HepG2 (cell line): Measurements from ENCODE around the gene ANXA6. TPM values are rescaled to one million over a fixed set of nuclear protein-coding genes. Genes with fewer than 3 reads are reported as not detected.

Source experiments
- ATAC-seq: fragments of 200-7000 bp; cut with Tn5 transposase; 3 replicates; pipeline ENCODE4 v1.9.1; 2020; ENCODE audit warnings: mild to moderate bottlenecking, moderate library complexity
- BruUV-seq: library from RNA; stranded (reverse); fragments of 400-500 nt; replicated peaks from 2 replicates; lab custom pipeline; 2021; lab: Mats Ljungman, UMichigan
- CTCF ChIA-PET: fragments of 300-600 bp; formaldehyde crosslinking; extraction: SDS; loops from one replicate; lab custom pipeline; 2021; ENCODE audit warnings: low total read pairs, inconsistent platforms, low intra/inter-chr PET ratio; lab: Yijun Ruan, JAX
- POLR2A ChIA-PET: fragments of 350-600 bp; sonication (Branson Sonifier 250); formaldehyde crosslinking; loops from one replicate; lab custom pipeline; 2020; ENCODE audit warnings: antibody characterized with exemption, inconsistent platforms; lab: Yijun Ruan, JAX
- DNase-seq: peaks from one replicate; pipeline ENCODE4 v3.0.0-alpha.2; 2015; ENCODE audit warnings: low spot score
- FAIRE-seq: peaks from 3 replicates; lab custom pipeline; 2011; peaks lifted over from hg19 to GRCh38; lab: Jason Lieb, UNC
- H2AFZ ChIP-seq: one replicate; pipeline ENCODE4 v1.6.1; 2011; ENCODE audit warnings: low read length, inconsistent platforms
- H3K27ac ChIP-seq: fragments of 300-600 bp; 3 replicates; pipeline ENCODE4 v1.8.0; 2011; ENCODE audit warnings: mixed run types, mild to moderate bottlenecking, mixed read lengths, low read length, inconsistent platforms; ENCODE audit not compliant: insufficient read depth; ENCODE audit errors: extremely low read length
- H3K27me3 ChIP-seq, 2 experiments: fragments of 200-600 bp in 1 of 2; 2 replicates in 1 of 2; 3 replicates in 1 of 2; pipeline versions ENCODE4 v1.6.0 to v1.8.0; 2011; ENCODE audit warnings: low read length in 2 of 2, mild to moderate bottlenecking in 2 of 2, moderate library complexity in 2 of 2, inconsistent platforms in 1 of 2; ENCODE audit not compliant: insufficient read depth in 2 of 2, control insufficient read depth in 1 of 2
- H3K36me3 ChIP-seq, 2 experiments: fragments of 200-600 bp in 1 of 2; replicated peaks in 1 of 2; 2 replicates in 1 of 2; 3 replicates in 1 of 2; pipeline versions ENCODE4 v1.5.1 to v1.8.0; 2011; ENCODE audit warnings: low read length in 2 of 2, inconsistent platforms in 1 of 2; ENCODE audit not compliant: insufficient read depth in 2 of 2, control insufficient read depth in 1 of 2
- H3K4me1 ChIP-seq: 2 replicates; pipeline ENCODE4 v1.5.1; 2012; ENCODE audit warnings: low read length, inconsistent platforms; ENCODE audit not compliant: insufficient read depth
- H3K4me2 ChIP-seq: 2 replicates; pipeline ENCODE4 v1.6.0; 2011; ENCODE audit warnings: low read depth, low read length, inconsistent platforms
- H3K4me3 ChIP-seq, 3 experiments: fragments of 200-600 bp in 1 of 3; sonication (generic), shearing (Covaris generic) in 1 of 3; replicated peaks in 1 of 3; 2 replicates each; pipeline ENCODE4 v1.5.1; 2011 to 2016; ENCODE audit warnings: low read length in 3 of 3, inconsistent platforms in 2 of 3, low read depth in 2 of 3, mild to moderate bottlenecking in 2 of 3, control low read depth in 1 of 3, mixed read lengths in 1 of 3; ENCODE audit not compliant: insufficient read depth in 1 of 3
- H3K79me2 ChIP-seq: one replicate; pipeline ENCODE4 v1.6.1; 2011; ENCODE audit warnings: low read length, inconsistent platforms; ENCODE audit not compliant: insufficient read depth
- H3K9ac ChIP-seq: 2 replicates; pipeline ENCODE4 v1.6.0; 2011; ENCODE audit warnings: mild to moderate bottlenecking, low read depth, low read length, inconsistent platforms; ENCODE audit not compliant: insufficient read depth
- H3K9me3 ChIP-seq: 2 replicates; pipeline ENCODE4 v1.5.1; 2012; ENCODE audit warnings: mild to moderate bottlenecking, low read length
- H4K20me1 ChIP-seq: 2 replicates; pipeline ENCODE4 v1.6.0; 2011; ENCODE audit warnings: inconsistent platforms, mild to moderate bottlenecking, low read length, moderate library complexity; ENCODE audit not compliant: insufficient read depth
- KDM5A ChIP-seq: fragments of 200-600 bp; sonication (generic); IDR thresholded peaks from 2 replicates; pipeline ENCODE4 v1.7.0; 2018; ENCODE audit warnings: antibody characterized with exemption, mild to moderate bottlenecking, low read length, borderline replicate concordance
- POLR2A ChIP-seq, 2 experiments: IDR thresholded peaks; 2 replicates each; pipeline ENCODE4 v1.6.1; 2011; ENCODE audit warnings: low read depth in 2 of 2, low read length in 2 of 2, mild to moderate bottlenecking in 1 of 2, moderate library complexity in 1 of 2; ENCODE audit not compliant: insufficient read depth in 1 of 2
- PPARG ChIP-seq: conservative IDR thresholded peaks from 2 replicates; pipeline ENCODE4 v1.6.1; 2016; ENCODE audit warnings: missing biosample characterization, missing genetic modification reagents
- RELA ChIP-seq: sonication (generic); formaldehyde crosslinking; IDR thresholded peaks from 2 replicates; pipeline ENCODE4 v1.4.0; 2020; ENCODE audit warnings: missing genetic modification reagents
- RFXAP ChIP-seq: sonication (generic); formaldehyde crosslinking; IDR thresholded peaks from 2 replicates; pipeline ENCODE4 v1.4.0; 2020; ENCODE audit warnings: missing genetic modification reagents, borderline replicate concordance
- SALL1 ChIP-seq: sonication (generic); formaldehyde crosslinking; IDR thresholded peaks from 2 replicates; pipeline ENCODE4 v1.8.0; 2022; ENCODE audit warnings: mild to moderate bottlenecking, missing genetic modification reagents
- SP4 ChIP-seq: sonication (generic); formaldehyde crosslinking; IDR thresholded peaks from 2 replicates; pipeline ENCODE4 v1.8.1; 2023; ENCODE audit warnings: mild to moderate bottlenecking, missing genetic modification reagents
- SRY ChIP-seq: sonication (generic); formaldehyde crosslinking; IDR thresholded peaks from 2 replicates; pipeline ENCODE4 v1.8.0; 2022; ENCODE audit warnings: mild to moderate bottlenecking, missing genetic modification reagents
- TBP ChIP-seq: sonication (generic); formaldehyde crosslinking; IDR thresholded peaks from 2 replicates; pipeline ENCODE4 v1.5.0; 2020; ENCODE audit warnings: missing genetic modification reagents
- TBX2 ChIP-seq: sonication (generic); formaldehyde crosslinking; IDR thresholded peaks from 2 replicates; pipeline ENCODE4 v1.5.0; 2020; ENCODE audit warnings: missing genetic modification reagents, mild to moderate bottlenecking, borderline replicate concordance
- ZNF124 ChIP-seq: sonication (generic); formaldehyde crosslinking; IDR thresholded peaks from 2 replicates; pipeline ENCODE4 v1.4.0; 2020; ENCODE audit warnings: missing genetic modification reagents
- ZNF333 ChIP-seq: sonication (generic); formaldehyde crosslinking; IDR thresholded peaks from 2 replicates; pipeline ENCODE4 v1.4.0; 2020; ENCODE audit warnings: mild to moderate bottlenecking, missing genetic modification reagents, borderline replicate concordance
- ZNF549 ChIP-seq: sonication (generic); formaldehyde crosslinking; IDR thresholded peaks from 2 replicates; pipeline ENCODE4 v1.5.0; 2020; ENCODE audit warnings: missing genetic modification reagents
- ZNF615 ChIP-seq: sonication (generic); formaldehyde crosslinking; IDR thresholded peaks from 2 replicates; pipeline ENCODE4 v1.5.0; 2020; ENCODE audit warnings: mild to moderate bottlenecking, missing genetic modification reagents, borderline replicate concordance
- WGBS: methylation state at CpG from one replicate; pipeline ENCODE4 v1.1.6; 2017; ENCODE audit warnings: low lambda C conversion rate; 5-methylcytosine and 5-hydroxymethylcytosine counted together
- in situ Hi-C: cut with HindIII; loops from 2 replicates; pipeline ENCODE4 v1.10.0; 2017; ENCODE audit warnings: low pct_unique_long_range_greater_than_20kb; ENCODE audit not compliant: extremely low pct_ligation_motif_present
- intact Hi-C: fragments of 100-400 bp; cut with micrococcal nuclease; formaldehyde crosslinking; loops from one replicate; pipeline ENCODE4 v1.10.0; 2022; ENCODE audit not compliant: unreplicated experiment
- polyA plus RNA-seq, 8 experiments: library from polyadenylated mRNA; depleted of rRNA in 3 of 8; stranded (reverse) in 7 of 8; unstranded in 1 of 8; fragments of >200 nt; fragmentation: Illumina TruSeq in 4 of 8; extraction: Trizol in 4 of 8; gene quantifications; 2 replicates each; pipeline versions ENCODE4 v1.2.1 to v1.2.3, GENCODE V29; 2011 to 2016; ENCODE audit warnings: low read depth in 4 of 8, missing spikeins in 1 of 8, mixed read lengths in 1 of 8; ENCODE audit not compliant: insufficient read depth in 1 of 8
- total RNA-seq, 5 experiments: library from RNA; depleted of rRNA; stranded (reverse); fragments of >200 nt; fragmentation: Illumina TruSeq; extraction: Trizol; gene quantifications; 2 replicates each; pipeline ENCODE4 v1.2.3, GENCODE V29; 2016; ENCODE audit warnings: low read depth in 1 of 5
- TF ChIP-seq, protein P1 (sequence below): sonication (generic); formaldehyde crosslinking; conservative IDR thresholded peaks from 2 replicates; pipeline ENCODE4 v1.4.0; 2020; ENCODE audit warnings: missing genetic modification reagents
- TF ChIP-seq, protein P2 (sequence below): sonication (generic); formaldehyde crosslinking; IDR thresholded peaks from 2 replicates; pipeline ENCODE4 v1.5.1; 2020; ENCODE audit warnings: mild to moderate bottlenecking, missing genetic modification reagents, moderate library complexity
- TF ChIP-seq, protein P3 (sequence below): sonication (generic); formaldehyde crosslinking; conservative IDR thresholded peaks from 2 replicates; pipeline ENCODE4 v1.5.0; 2020; ENCODE audit warnings: missing genetic modification reagents

ANXA6 gene
- total and polyA plus RNA-seq, 2 of the 13 experiments (the other 11 are each of a cell fraction or from before 2014, with no cell fraction given) = 103 to 125 TPM

DNA sequence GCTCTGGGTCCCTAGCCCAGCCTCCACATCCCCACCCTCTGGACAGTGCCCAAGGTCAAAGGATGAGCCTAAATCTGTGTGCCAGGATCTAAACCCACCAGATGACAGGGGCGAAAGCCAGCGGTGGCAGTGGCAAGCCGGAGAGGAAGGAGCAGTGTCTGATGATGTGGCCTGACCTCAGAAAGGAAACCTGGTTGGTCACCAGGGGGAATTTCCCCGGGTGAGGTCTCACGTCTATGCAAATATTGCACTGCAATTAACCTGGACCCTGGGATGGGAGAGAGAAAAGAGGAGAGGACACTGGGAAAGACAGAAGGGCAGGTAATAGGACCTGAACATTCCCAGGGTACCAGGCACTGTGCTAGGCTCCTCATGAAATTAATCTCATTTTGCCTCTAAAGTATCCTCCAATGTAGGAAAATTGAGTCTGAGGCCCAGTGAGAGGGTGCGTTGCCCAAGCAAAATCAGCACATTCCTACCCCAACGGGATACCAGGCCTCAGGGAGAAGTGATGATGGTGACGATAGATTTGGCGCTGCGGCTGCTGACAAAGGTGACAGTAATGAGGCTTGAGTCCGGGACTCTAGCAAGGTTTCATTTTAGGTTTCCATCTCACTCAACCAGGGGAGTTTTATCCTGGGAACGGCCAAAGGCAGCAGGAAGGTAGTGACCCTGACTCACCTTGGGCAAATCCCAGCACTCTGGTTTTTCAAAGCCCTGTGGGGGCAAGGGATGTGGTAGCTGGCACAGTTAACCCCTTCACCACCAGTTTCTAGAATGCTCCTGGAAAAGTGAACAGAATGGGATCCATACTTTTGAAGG is 63.3 kb downstream of the ANXA6 start:
- H3K27ac ChIP-seq = peak overlapping the region; percentile 14
- ChIA-PET CTCF (no interaction called here), POLR2A (interaction anchor here (1.9 kb wide), 1 partner anchor 13 kb away, joined by 7 read pairs; the partner anchor contains the start of gene TNIP1)
- H3K27me3 ChIP-seq = no peaks in the 10 kb centered on the region; a peak in 1 of 5 replicates
- H2AFZ ChIP-seq = no peak overlapping the region
- FAIRE-seq (no peak), ATAC-seq (peak; percentile 36), DNase-seq (no peak)
- intact Hi-C loops (no loop called here), in situ Hi-C loops (no loop called here)
- H3K4me2 ChIP-seq = peak overlapping the region; percentile 64
- peak overlapping the region in 1 of 3 experiments; percentile 38; a peak in 2 of 6 replicates for H3K4me3 ChIP-seq
- no peaks in the 10 kb centered on the region for H3K9me3 ChIP-seq
- no peaks in the 10 kb centered on the region for H3K36me3 ChIP-seq
- peaks cover 49% of the 10 kb centered on the region for H3K4me1 ChIP-seq
- no peaks in the 10 kb centered on the region for H3K79me2 ChIP-seq
- H3K9ac ChIP-seq = 0 out of 2 replicates have a peak overlapping the region, but pooled peaks have one; percentile 11
- BruUV-seq = no TSS peak
- 28% methylated on average over 11 of the region's 12 CpGs for WGBS
- no peaks in the 10 kb centered on the region for H4K20me1 ChIP-seq
- TF ChIP-seq KDM5A (no peak), SRY (no peak), ZNF549 (CRISPR knock-in tag) (no peak), RFXAP (CRISPR knock-in tag) (no peak), TBP (CRISPR knock-in tag) (no peak), TBX2 (CRISPR knock-in tag) (peak; percentile 23; the same call in 1 of the 2 replicates), ZNF333 (CRISPR knock-in tag) (no peak), ZNF615 (CRISPR knock-in tag) (no peak), ZNF124 (CRISPR knock-in tag) (no peak), SALL1 (0 out of 2 replicates have a peak, but pooled peaks have one; percentile 9), RELA (CRISPR knock-in tag) (0 out of 2 replicates have a peak, but pooled peaks have one; percentile 71), SP4 (CRISPR knock-in tag) (no peak), PPARG (no peak), POLR2A (IDR thresholded peaks at IDR 0.05; ENCODE audit: insufficient read depth in 1 of 2, low read depth in 2 of 2, low read length in 2 of 2) (no peak; a peak in 1 of 4 replicates)
- TF ChIP-seq, protein P1, sequence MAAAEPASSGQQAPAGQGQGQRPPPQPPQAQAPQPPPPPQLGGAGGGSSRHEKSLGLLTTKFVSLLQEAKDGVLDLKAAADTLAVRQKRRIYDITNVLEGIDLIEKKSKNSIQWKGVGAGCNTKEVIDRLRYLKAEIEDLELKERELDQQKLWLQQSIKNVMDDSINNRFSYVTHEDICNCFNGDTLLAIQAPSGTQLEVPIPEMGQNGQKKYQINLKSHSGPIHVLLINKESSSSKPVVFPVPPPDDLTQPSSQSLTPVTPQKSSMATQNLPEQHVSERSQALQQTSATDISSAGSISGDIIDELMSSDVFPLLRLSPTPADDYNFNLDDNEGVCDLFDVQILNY (CRISPR knock-in tag) = no peak
- TF ChIP-seq, protein P2, sequence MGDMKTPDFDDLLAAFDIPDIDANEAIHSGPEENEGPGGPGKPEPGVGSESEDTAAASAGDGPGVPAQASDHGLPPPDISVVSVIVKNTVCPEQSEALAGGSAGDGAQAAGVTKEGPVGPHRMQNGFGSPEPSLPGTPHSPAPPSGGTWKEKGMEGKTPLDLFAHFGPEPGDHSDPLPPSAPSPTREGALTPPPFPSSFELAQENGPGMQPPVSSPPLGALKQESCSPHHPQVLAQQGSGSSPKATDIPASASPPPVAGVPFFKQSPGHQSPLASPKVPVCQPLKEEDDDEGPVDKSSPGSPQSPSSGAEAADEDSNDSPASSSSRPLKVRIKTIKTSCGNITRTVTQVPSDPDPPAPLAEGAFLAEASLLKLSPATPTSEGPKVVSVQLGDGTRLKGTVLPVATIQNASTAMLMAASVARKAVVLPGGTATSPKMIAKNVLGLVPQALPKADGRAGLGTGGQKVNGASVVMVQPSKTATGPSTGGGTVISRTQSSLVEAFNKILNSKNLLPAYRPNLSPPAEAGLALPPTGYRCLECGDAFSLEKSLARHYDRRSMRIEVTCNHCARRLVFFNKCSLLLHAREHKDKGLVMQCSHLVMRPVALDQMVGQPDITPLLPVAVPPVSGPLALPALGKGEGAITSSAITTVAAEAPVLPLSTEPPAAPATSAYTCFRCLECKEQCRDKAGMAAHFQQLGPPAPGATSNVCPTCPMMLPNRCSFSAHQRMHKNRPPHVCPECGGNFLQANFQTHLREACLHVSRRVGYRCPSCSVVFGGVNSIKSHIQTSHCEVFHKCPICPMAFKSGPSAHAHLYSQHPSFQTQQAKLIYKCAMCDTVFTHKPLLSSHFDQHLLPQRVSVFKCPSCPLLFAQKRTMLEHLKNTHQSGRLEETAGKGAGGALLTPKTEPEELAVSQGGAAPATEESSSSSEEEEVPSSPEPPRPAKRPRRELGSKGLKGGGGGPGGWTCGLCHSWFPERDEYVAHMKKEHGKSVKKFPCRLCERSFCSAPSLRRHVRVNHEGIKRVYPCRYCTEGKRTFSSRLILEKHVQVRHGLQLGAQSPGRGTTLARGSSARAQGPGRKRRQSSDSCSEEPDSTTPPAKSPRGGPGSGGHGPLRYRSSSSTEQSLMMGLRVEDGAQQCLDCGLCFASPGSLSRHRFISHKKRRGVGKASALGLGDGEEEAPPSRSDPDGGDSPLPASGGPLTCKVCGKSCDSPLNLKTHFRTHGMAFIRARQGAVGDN = peak; percentile 32; the same call in 1 of the 2 replicates
- TF ChIP-seq, protein P3, sequence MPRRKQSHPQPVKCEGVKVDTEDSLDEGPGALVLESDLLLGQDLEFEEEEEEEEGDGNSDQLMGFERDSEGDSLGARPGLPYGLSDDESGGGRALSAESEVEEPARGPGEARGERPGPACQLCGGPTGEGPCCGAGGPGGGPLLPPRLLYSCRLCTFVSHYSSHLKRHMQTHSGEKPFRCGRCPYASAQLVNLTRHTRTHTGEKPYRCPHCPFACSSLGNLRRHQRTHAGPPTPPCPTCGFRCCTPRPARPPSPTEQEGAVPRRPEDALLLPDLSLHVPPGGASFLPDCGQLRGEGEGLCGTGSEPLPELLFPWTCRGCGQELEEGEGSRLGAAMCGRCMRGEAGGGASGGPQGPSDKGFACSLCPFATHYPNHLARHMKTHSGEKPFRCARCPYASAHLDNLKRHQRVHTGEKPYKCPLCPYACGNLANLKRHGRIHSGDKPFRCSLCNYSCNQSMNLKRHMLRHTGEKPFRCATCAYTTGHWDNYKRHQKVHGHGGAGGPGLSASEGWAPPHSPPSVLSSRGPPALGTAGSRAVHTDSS (CRISPR knock-in tag) = no peak
